Fibroblast of peridontal ligament (primary cell): Measurements from ENCODE around the gene IDE.
"Not testable (repeated sequence)": the region's sequence is repeated elsewhere in the genome, so short reads cannot be mapped to it uniquely, and the experiment has no call there.

ENCODE experiments used
- DNase-seq: peaks from one replicate; pipeline ENCODE4 v3.0.0-alpha.2; 2010; ENCODE audit errors: extremely low read depth

IDE gene

GRCh38 chr10:92492748-92493240 is 81.1 kb downstream of the IDE start:
- no peak for DNase-seq

- no peak for DNase-seq
These were observed 83.5 kb downstream of the IDE start for GRCh38 chr10:92490387-92490786.

- DNase-seq: no peak
These were observed 87.3 kb downstream of the IDE start for GRCh38 chr10:92486637-92487036.

GRCh38 chr10:92483539-92483938 is 90.4 kb downstream of the IDE start:
- no peak for DNase-seq

- DNase-seq: no peak
These were observed 93.5 kb downstream of the IDE start for GRCh38 chr10:92480413-92480812.

- no peak for DNase-seq
These were observed 94.3 kb downstream of the IDE start for GRCh38 chr10:92479547-92479946.

- no peak for DNase-seq
These were observed 95.4 kb downstream of the IDE start for GRCh38 chr10:92478536-92478935.

- no peak for DNase-seq
These were observed 98.5 kb downstream of the IDE start for GRCh38 chr10:92475357-92475868.

- DNase-seq: no peak
These were observed 103.9 kb downstream of the IDE start for GRCh38 chr10:92470026-92470425.

GRCh38 chr10:92464364-92464763 is 109.5 kb downstream of the IDE start:
- DNase-seq: no peak

GRCh38 chr10:92463582-92463981 is 110.3 kb downstream of the IDE start:
- no peak for DNase-seq

- DNase-seq: not testable (repeated sequence)
These were observed 118.9 kb downstream of the IDE start for GRCh38 chr10:92454955-92455354.

GRCh38 chr10:92452313-92452712 is 121.6 kb downstream of the IDE start:
- DNase-seq: no peak

- no peak for DNase-seq
These were observed 122.5 kb downstream of the IDE start for GRCh38 chr10:92451431-92451830.

- DNase-seq: no peak
These were observed 123.0 kb downstream of the IDE start for GRCh38 chr10:92450896-92451295.

- DNase-seq: no peak
These were observed 133.3 kb downstream of the IDE start for GRCh38 chr10:92440578-92440977.

GRCh38 chr10:92438220-92438619 is 135.7 kb downstream of the IDE start:
- DNase-seq: no peak

- no peak for DNase-seq
These were observed 137.3 kb downstream of the IDE start for GRCh38 chr10:92436611-92437010.

- DNase-seq: peak; percentile 9
These were observed 137.8 kb downstream of the IDE start for GRCh38 chr10:92436065-92436464.

- DNase-seq: no peak
These were observed 139.5 kb downstream of the IDE start for GRCh38 chr10:92434385-92434784.

- no peak for DNase-seq
These were observed 141.3 kb downstream of the IDE start for GRCh38 chr10:92432596-92432995.

GRCh38 chr10:92430103-92430502 is 143.8 kb downstream of the IDE start:
- DNase-seq: no peak

GRCh38 chr10:92421550-92421949 is 152.3 kb downstream of the IDE start:
- no peak for DNase-seq

- DNase-seq: no peak
These were observed 153.2 kb downstream of the IDE start for GRCh38 chr10:92420546-92421275.
